ENCODE results near the gene ERBB4.

The ERBB4 gene

DNA sequence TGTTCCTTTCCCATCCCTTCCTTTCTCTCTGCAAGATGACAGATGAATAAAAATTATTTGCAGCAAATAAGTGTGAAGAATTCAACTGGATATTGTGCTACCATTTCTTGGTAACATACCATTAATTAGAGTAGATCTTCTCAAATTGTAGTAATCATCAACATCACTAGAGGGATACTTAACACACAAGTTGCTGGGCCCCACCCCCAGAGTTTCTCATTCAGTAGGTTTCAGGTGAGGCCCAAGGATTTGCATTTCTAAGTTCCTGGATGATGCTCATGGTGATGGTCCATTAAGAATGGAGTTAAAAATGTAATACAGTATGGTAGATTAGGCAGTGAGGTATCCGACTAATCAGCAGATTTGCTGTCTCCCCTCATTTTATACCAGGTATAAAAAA is 594.0 kb downstream of the ERBB4 start:
- DNase-seq (ENCODE audit: extremely low read depth, low read depth) = no peak
- no peak for TF ChIP-seq CTCF (IDR thresholded peaks at IDR 0.05; ENCODE audit: low read depth, low read length)

DNA sequence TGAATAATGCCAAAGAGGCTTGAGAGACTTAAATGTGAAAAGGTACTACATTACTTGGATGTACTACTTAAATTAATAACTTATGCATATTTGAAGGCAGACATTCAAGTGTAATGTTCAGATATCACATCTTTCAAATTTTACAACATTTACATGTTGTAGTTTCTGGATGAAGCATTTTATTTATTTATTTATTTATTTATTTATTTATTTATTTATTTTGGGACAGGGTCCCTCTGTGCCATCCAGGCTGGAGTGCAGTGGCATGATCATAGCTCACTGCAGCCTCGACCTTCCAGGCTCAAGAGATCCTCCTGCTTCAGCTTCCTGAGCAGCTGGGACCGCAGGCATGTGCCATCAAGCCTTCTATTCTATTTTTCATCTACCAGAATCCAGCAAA is 596.4 kb downstream of the ERBB4 start:
- DNase-seq (ENCODE audit: extremely low read depth, low read depth) = no peak
- no peak for TF ChIP-seq CTCF (IDR thresholded peaks at IDR 0.05; ENCODE audit: low read depth, low read length)

- DNase-seq (ENCODE audit: extremely low read depth, low read depth) = no peak
- no peak for TF ChIP-seq CTCF (IDR thresholded peaks at IDR 0.05; ENCODE audit: low read depth, low read length)
These were observed 597.3 kb downstream of the ERBB4 start for GRCh38 chr2:211941216-211941747.

DNA sequence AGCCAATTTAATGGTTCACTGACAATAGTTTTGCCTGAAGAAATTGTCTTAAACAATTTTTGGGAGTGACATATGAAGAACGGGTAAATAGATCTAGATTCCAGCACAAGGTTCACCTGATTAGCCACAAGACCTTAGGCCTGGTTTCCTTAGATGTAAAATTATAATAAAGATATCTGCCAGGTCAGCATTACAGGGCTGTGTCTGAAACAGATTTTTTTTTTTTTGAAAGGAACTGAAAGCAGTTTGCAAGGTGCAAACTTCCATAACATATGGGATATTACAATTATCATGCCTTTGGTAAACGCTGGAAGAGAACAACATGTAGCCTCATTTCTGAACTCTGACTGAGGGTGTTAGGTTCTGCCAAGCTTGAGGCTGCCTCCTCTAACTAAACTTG is 599.4 kb downstream of the ERBB4 start:
- no peak for DNase-seq (ENCODE audit: extremely low read depth, low read depth)
- no peak for TF ChIP-seq CTCF (IDR thresholded peaks at IDR 0.05; ENCODE audit: low read depth, low read length)

DNA sequence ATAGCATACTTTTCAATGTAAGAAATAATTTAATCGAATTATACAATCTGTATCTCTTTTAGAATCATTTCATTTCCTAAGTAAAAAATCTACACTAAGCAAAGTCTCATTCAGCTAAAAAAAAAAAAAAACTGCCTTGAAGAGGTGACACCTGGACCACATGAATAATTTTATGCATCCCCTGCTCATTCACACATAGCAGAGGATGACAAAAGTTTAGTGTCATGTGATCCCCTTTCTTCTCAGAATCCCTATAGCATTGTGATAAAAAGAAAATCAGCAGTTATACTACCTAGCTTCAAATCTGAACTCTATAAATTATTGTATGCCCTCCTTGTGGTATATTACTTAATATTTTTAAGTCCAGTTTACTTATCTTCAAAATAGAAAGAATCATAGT is 603.8 kb downstream of the ERBB4 start:
- DNase-seq (ENCODE audit: extremely low read depth, low read depth) = no peak
- no peak for TF ChIP-seq CTCF (IDR thresholded peaks at IDR 0.05; ENCODE audit: low read depth, low read length)

GRCh38 chr2:211931314-211931713 is 607.3 kb downstream of the ERBB4 start:
- DNase-seq (ENCODE audit: extremely low read depth, low read depth) = no peak
- no peak for TF ChIP-seq CTCF (IDR thresholded peaks at IDR 0.05; ENCODE audit: low read depth, low read length)

GRCh38 chr2:211930331-211930730 is 608.3 kb downstream of the ERBB4 start:
- TF ChIP-seq CTCF (IDR thresholded peaks at IDR 0.05; ENCODE audit: low read depth, low read length) = no peak
- no peak for DNase-seq (ENCODE audit: extremely low read depth, low read depth)

Measured in AG09319 (cell line).